Measurements from ENCODE around the gene ACSBG1. TPM values are rescaled to one million over a fixed set of nuclear protein-coding genes. Genes with fewer than 3 reads are reported as not detected.

ACSBG1 gene
- total and polyA plus RNA-seq, 2 of the 8 experiments (the other 6 are each of a cell fraction or from before 2014, with no cell fraction given), result 5.4 to 7.1 TPM

DNA sequence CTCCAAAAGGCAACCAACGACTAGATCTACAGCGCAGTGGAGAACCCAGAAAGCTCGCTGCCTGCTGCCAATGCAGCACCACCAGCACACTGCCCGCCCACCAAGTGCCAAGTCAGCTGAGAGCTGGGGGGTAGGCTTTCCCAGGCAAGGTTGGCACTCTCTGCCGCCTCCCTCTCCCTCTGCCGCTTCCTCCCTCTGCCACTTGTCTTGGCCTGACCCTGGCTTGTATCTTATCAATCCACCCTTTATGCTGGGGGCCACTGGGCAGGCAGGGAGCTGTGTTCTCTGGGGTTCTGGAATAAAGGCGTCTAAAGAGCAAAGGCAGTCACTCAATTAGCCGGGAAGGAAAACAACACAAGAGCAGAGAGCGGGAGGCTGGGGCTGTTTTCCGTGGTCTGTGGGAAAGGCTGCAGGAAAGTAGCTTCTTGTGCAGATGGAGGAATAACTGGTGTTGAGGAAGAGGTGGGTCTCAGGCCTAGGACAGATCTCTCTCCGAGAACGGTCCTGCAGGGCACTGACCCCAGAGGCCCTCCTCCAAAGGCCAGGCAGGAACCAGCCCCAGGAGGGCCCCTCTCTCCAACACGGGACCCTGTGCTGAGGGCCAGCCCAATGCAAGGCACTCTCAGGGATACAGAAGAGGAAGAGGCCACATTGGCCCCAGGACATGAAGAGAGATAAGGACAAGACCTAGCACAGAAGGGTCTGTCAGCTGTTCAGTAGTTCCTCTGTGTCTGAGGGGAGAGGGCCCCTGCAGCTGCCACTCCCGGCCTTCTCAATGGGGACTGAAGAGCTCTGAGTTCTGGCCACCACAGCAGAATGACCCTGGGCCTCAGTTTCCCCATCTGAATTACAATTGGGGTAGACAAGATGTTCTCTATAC lies 30.8 kb downstream of the ACSBG1 start:
- H3K9me3 ChIP-seq (ENCODE audit: insufficient read depth in 2 of 2, low read depth in 1 of 2, low read length in 1 of 2), result no peaks in the 10 kb centered on the region
- H2BK20ac ChIP-seq (ENCODE audit: low read length), result no peak overlapping the region
- ChIA-PET CTCF (ENCODE audit: partially characterized antibody) (interaction anchor here (0.8 to 8.1 kb wide), 11 partner anchors 8 to 126 kb away, joined by 3 to 89 read pairs (median 5); partner anchors contain the start of gene TBC1D2B), POLR2A (ENCODE audit: partially characterized antibody) (no interaction called here)
- H3K36me3 ChIP-seq (ENCODE audit: control insufficient read depth in 2 of 4, insufficient read depth in 4 of 4, low read length in 3 of 4), result no peaks in the 10 kb centered on the region
- no peak overlapping the region for H4K91ac ChIP-seq (replicated peaks; ENCODE audit: insufficient read length, low read length)
- no peak overlapping the region for H4K8ac ChIP-seq (ENCODE audit: extremely low read depth, insufficient read depth, low read length)
- H2BK120ac ChIP-seq (replicated peaks; ENCODE audit: low read depth, low read length), result no peak overlapping the region
- H2BK15ac ChIP-seq (ENCODE audit: low read length), result 0 out of 2 replicates have a peak overlapping the region, but pooled peaks have one; percentile 5
- no peaks in the 10 kb centered on the region; the same call in 1 of the 2 replicates for H3K79me1 ChIP-seq (ENCODE audit: low read depth, low read length)
- H3K23me2 ChIP-seq (ENCODE audit: low read depth, low read length), result no peaks in the 10 kb centered on the region
- no peak overlapping the region for H3K23ac ChIP-seq (ENCODE audit: insufficient read length)
- no peak overlapping the region for H3K4me2 ChIP-seq (ENCODE audit: insufficient read depth in 1 of 2, low read depth in 2 of 2, low read length in 2 of 2)
- H4K20me1 ChIP-seq (replicated peaks in 1 of 2; ENCODE audit: control insufficient read depth in 1 of 2, insufficient read depth in 2 of 2, low read length in 2 of 2), result no peaks in the 10 kb centered on the region
- no peak overlapping the region for H3K4ac ChIP-seq (replicated peaks; ENCODE audit: insufficient read length, low read depth, low read length)
- no peak overlapping the region for H2BK12ac ChIP-seq (ENCODE audit: low read depth, low read length)
- FAIRE-seq (no peak), DNase-seq (ENCODE audit: low read depth in 1 of 2, low spot score in 2 of 2) (peak in 1 of 2 experiments; percentile 39)
- no peak overlapping the region for H3K9ac ChIP-seq (replicated peaks in 1 of 4; ENCODE audit: extremely low read depth in 1 of 4, low read depth in 3 of 4, low read length in 3 of 4)
- H2BK5ac ChIP-seq (ENCODE audit: low read depth, low read length), result no peak overlapping the region
- H3K4me1 ChIP-seq (replicated peaks in 1 of 4; ENCODE audit: control insufficient read depth in 3 of 4, insufficient read depth in 4 of 4, low read length in 3 of 4), result no peaks in the 10 kb centered on the region
- no peak overlapping the region for H3K4me3 ChIP-seq (ENCODE audit: extremely low read depth in 1 of 4, insufficient read depth in 2 of 4, low read depth in 3 of 4, low read length in 4 of 4)
- H3K79me2 ChIP-seq (ENCODE audit: control insufficient read depth in 1 of 2, insufficient read depth in 2 of 2, low read length in 2 of 2), result no peaks in the 10 kb centered on the region
- no peak overlapping the region for H2AK5ac ChIP-seq (ENCODE audit: low read depth, low read length)
- H4K5ac ChIP-seq (ENCODE audit: insufficient read length, low read depth, low read length), result no peak overlapping the region
- peak overlapping the region; percentile 32; the same call in 1 of the 2 replicates for H3K18ac ChIP-seq (ENCODE audit: extremely low read depth, low read length)
- H2AFZ ChIP-seq (ENCODE audit: low read length), result no peak overlapping the region
- H3K27ac ChIP-seq (ENCODE audit: low read depth, low read length), result no peak overlapping the region
- H3K27me3 ChIP-seq (replicated peaks in 1 of 4; ENCODE audit: control insufficient read depth in 3 of 4, extremely low read depth in 1 of 4, insufficient read depth in 3 of 4, low read length in 3 of 4), result no peaks in the 10 kb centered on the region
- WGBS, 2 experiments (ENCODE audit: extremely low coverage in 1 of 2, insufficient coverage in 1 of 2, insufficient read length in 1 of 2, insufficient replicate concordance in 2 of 2, low coverage in 1 of 2, low lambda C conversion rate in 2 of 2, missing lambda C conversion rate in 1 of 2), result 85% methylated on average over 14 of the region's 14 CpGs; no CpG with 5 or more reads in 1 of the 2 experiments
- H3K56ac ChIP-seq (replicated peaks; ENCODE audit: insufficient read length, low read depth, low read length), result no peak overlapping the region
- no peak overlapping the region for H3K14ac ChIP-seq (ENCODE audit: insufficient read length)
- no peak for TF ChIP-seq CBX8 (IDR thresholded peaks at IDR 0.05; ENCODE audit: borderline replicate concordance, low read depth, low read length)
- TF ChIP-seq BRCA1 (IDR thresholded peaks at IDR 0.05; ENCODE audit: low read depth, low read length), result no peak
- no peak for TF ChIP-seq POLR2A (IDR thresholded peaks at IDR 0.05; ENCODE audit: control extremely low read depth in 1 of 2, low read depth in 2 of 2, low read length in 2 of 2)
- TF ChIP-seq NANOG (IDR thresholded peaks at IDR 0.05; ENCODE audit: insufficient read depth, low read depth, low read length, poor library complexity, severe bottlenecking), result no peak
- no peak for TF ChIP-seq RBBP5 (IDR thresholded peaks at IDR 0.05; ENCODE audit: borderline replicate concordance, low read depth, low read length)
- no peak for TF ChIP-seq USF2 (IDR thresholded peaks at IDR 0.05; ENCODE audit: low read length)
- no peak for TF ChIP-seq GABPA (IDR thresholded peaks at IDR 0.05; ENCODE audit: borderline replicate concordance, insufficient read depth, low read length)
- no peak for TF ChIP-seq JUND (IDR thresholded peaks at IDR 0.05; ENCODE audit: low read length)
- TF ChIP-seq FOSL1 (IDR thresholded peaks at IDR 0.05; ENCODE audit: insufficient read depth, low read depth, low read length), result no peak
- TF ChIP-seq SIN3A (conservative IDR thresholded peaks at IDR 0.05 in 1 of 2, IDR thresholded peaks at IDR 0.05 in 1 of 2; ENCODE audit: low read depth in 1 of 2, low read length in 2 of 2), result no peak
- no peak for TF ChIP-seq BCL11A (IDR thresholded peaks at IDR 0.05; ENCODE audit: low read depth in 2 of 2, low read length in 2 of 2)

Measured in H1 (cell line).